SK-N-SH treated with all-trans-retinoic acid at 6 μM for 48 hours (cell line): ENCODE results near the gene ADAM19.

Source experiments
- ATAC-seq: fragments of 200-7000 bp; cut with Tn5 transposase; 3 replicates; pipeline ENCODE4 v1.9.1; 2020; ENCODE audit warnings: mild to moderate bottlenecking, moderate library complexity
- ARNTL ChIP-seq: fragments of 450-650 bp; formaldehyde crosslinking; IDR thresholded peaks from 2 replicates; pipeline ENCODE4 v1.5.0; 2020; ENCODE audit warnings: low read depth, mild to moderate bottlenecking, moderate library complexity, borderline replicate concordance
- BACH2 ChIP-seq: fragments of 250-450 bp; sonication (Bioruptor Pico); IDR thresholded peaks from 2 replicates; pipeline ENCODE4 v1.9.0; 2021; ENCODE audit warnings: mild to moderate bottlenecking, borderline replicate concordance
- CSDC2 ChIP-seq: fragments of 250-450 bp; sonication (Bioruptor Pico); IDR thresholded peaks from 2 replicates; pipeline ENCODE4 v1.5.0; 2020; ENCODE audit warnings: mild to moderate bottlenecking, moderate library complexity
- CSRNP3 ChIP-seq: fragments of 250-450 bp; sonication (Bioruptor Pico); IDR thresholded peaks from 2 replicates; pipeline ENCODE4 v1.5.1; 2021; ENCODE audit warnings: mild to moderate bottlenecking, moderate library complexity
- ESRRG ChIP-seq: fragments of 250-450 bp; sonication (Bioruptor Pico); IDR thresholded peaks from 2 replicates; pipeline ENCODE4 v1.6.1; 2021; ENCODE audit warnings: mild to moderate bottlenecking
- GLIS3 ChIP-seq: fragments of 250-450 bp; sonication (Bioruptor Pico); IDR thresholded peaks from 2 replicates; pipeline ENCODE4 v1.5.0; 2020; ENCODE audit warnings: mild to moderate bottlenecking, moderate library complexity
- ISL1 ChIP-seq: fragments of 250-450 bp; sonication (Bioruptor Pico); IDR thresholded peaks from 2 replicates; pipeline ENCODE4 v2.1.2; 2022; ENCODE audit warnings: mild to moderate bottlenecking, moderate library complexity
- OSR1 ChIP-seq: fragments of 250-450 bp; sonication (Bioruptor Pico); IDR thresholded peaks from 2 replicates; pipeline ENCODE4 v1.8.0; 2022; ENCODE audit warnings: moderate library complexity, mild to moderate bottlenecking, inconsistent platforms
- PPARA ChIP-seq: fragments of 250-450 bp; sonication (Bioruptor Pico); IDR thresholded peaks from 2 replicates; pipeline ENCODE4 v1.5.0; 2020; ENCODE audit warnings: mild to moderate bottlenecking, borderline replicate concordance
- RARB ChIP-seq: fragments of 250-450 bp; sonication (Bioruptor Pico); IDR thresholded peaks from 2 replicates; pipeline ENCODE4 v1.8.0; 2021; ENCODE audit warnings: mild to moderate bottlenecking, moderate library complexity
- SNAI2 ChIP-seq: fragments of 250-450 bp; sonication (Bioruptor Pico); IDR thresholded peaks from 2 replicates; pipeline ENCODE4 v1.5.0; 2020; ENCODE audit warnings: mild to moderate bottlenecking, moderate library complexity
- TOX ChIP-seq: fragments of 250-450 bp; sonication (Bioruptor Pico); IDR thresholded peaks from 2 replicates; pipeline ENCODE4 v1.8.0; 2021; ENCODE audit warnings: mild to moderate bottlenecking, moderate library complexity, borderline replicate concordance
- ZC3H10 ChIP-seq: fragments of 250-450 bp; sonication (Bioruptor Pico); IDR thresholded peaks from 2 replicates; pipeline ENCODE4 v1.5.1; 2021; ENCODE audit warnings: mild to moderate bottlenecking, moderate library complexity
- ZFP3 ChIP-seq: fragments of 250-450 bp; sonication (Bioruptor Pico); IDR thresholded peaks from 2 replicates; pipeline ENCODE4 v1.5.0; 2020; ENCODE audit warnings: mild to moderate bottlenecking, moderate library complexity
- ZFP30 ChIP-seq: fragments of 450-650 bp; formaldehyde crosslinking; IDR thresholded peaks from 2 replicates; pipeline ENCODE4 v1.5.0; 2022; ENCODE audit warnings: mild to moderate bottlenecking, moderate library complexity
- ZNF565 ChIP-seq: fragments of 450-650 bp; formaldehyde crosslinking; conservative IDR thresholded peaks from 2 replicates; pipeline ENCODE4 v1.5.0; 2020; ENCODE audit warnings: low read depth, mild to moderate bottlenecking, moderate library complexity
- ZNF70 ChIP-seq: fragments of 450-650 bp; formaldehyde crosslinking; IDR thresholded peaks from 2 replicates; pipeline ENCODE4 v1.5.0; 2020; ENCODE audit warnings: mild to moderate bottlenecking, moderate library complexity
- ZNF8 ChIP-seq: fragments of 450-650 bp; formaldehyde crosslinking; IDR thresholded peaks from 2 replicates; pipeline ENCODE4 v1.5.0; 2020; ENCODE audit warnings: mild to moderate bottlenecking, moderate library complexity
- TF ChIP-seq, protein P1 (sequence below): fragments of 250-450 bp; sonication (Bioruptor Pico); IDR thresholded peaks from 2 replicates; pipeline ENCODE4 v1.5.1; 2020; ENCODE audit warnings: low read depth, mild to moderate bottlenecking, moderate library complexity
- TF ChIP-seq, protein P2 (sequence below): fragments of 250-450 bp; sonication (Bioruptor Pico); IDR thresholded peaks from 2 replicates; pipeline ENCODE4 v1.8.0; 2021; ENCODE audit warnings: low read depth, mild to moderate bottlenecking, moderate library complexity, borderline replicate concordance
- TF ChIP-seq, protein P3 (sequence below): fragments of 250-450 bp; sonication (Bioruptor Pico); IDR thresholded peaks from 2 replicates; pipeline ENCODE4 v1.8.0; 2020; ENCODE audit warnings: mild to moderate bottlenecking, moderate library complexity, borderline replicate concordance

The ADAM19 gene

DNA sequence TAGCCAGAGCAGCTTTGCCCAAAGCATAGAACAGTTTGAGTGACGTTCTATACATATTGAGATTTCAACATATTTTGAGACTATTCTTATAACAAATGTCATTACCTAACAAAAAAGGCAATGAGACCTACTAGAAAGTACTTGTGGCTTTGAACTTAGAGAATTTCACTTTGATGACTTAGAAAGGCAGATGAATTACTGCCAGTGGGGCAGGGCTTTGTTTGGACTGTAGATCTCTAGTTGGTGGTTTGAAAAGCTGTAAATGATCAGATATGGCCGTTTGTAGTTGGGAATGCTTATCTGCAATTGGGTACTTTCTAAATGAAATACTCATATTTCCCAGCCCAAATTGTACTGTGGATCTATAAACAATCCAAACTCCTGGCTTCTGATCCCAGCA is 48.6 kb upstream of the ADAM19 start (continued):
- TF ChIP-seq, protein P1, sequence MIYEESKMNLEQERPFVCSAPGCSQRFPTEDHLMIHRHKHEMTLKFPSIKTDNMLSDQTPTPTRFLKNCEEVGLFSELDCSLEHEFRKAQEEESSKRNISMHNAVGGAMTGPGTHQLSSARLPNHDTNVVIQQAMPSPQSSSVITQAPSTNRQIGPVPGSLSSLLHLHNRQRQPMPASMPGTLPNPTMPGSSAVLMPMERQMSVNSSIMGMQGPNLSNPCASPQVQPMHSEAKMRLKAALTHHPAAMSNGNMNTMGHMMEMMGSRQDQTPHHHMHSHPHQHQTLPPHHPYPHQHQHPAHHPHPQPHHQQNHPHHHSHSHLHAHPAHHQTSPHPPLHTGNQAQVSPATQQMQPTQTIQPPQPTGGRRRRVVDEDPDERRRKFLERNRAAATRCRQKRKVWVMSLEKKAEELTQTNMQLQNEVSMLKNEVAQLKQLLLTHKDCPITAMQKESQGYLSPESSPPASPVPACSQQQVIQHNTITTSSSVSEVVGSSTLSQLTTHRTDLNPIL: no peak

- no peak for TF ChIP-seq ZFP30 (CRISPR knock-in tag)
- no peak for TF ChIP-seq GLIS3 (CRISPR knock-in tag)
- no peak for TF ChIP-seq PPARA
- no peak for TF ChIP-seq ZC3H10 (CRISPR knock-in tag)
- TF ChIP-seq RARB: no peak
- TF ChIP-seq ISL1 (CRISPR knock-in tag): no peak
- no peak for TF ChIP-seq ZFP3 (CRISPR knock-in tag)
- TF ChIP-seq BACH2: no peak
- TF ChIP-seq CSDC2 (CRISPR knock-in tag): no peak
- no peak for TF ChIP-seq TOX
- TF ChIP-seq ZNF70: no peak
- no peak for TF ChIP-seq ARNTL (CRISPR knock-in tag)
- no peak for TF ChIP-seq ESRRG (CRISPR knock-in tag)
- TF ChIP-seq, protein P2, sequence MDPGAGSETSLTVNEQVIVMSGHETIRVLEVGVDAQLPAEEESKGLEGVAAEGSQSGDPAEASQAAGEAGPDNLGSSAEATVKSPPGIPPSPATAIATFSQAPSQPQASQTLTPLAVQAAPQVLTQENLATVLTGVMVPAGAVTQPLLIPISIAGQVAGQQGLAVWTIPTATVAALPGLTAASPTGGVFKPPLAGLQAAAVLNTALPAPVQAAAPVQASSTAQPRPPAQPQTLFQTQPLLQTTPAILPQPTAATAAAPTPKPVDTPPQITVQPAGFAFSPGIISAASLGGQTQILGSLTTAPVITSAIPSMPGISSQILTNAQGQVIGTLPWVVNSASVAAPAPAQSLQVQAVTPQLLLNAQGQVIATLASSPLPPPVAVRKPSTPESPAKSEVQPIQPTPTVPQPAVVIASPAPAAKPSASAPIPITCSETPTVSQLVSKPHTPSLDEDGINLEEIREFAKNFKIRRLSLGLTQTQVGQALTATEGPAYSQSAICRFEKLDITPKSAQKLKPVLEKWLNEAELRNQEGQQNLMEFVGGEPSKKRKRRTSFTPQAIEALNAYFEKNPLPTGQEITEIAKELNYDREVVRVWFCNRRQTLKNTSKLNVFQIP (CRISPR knock-in tag): no peak
- TF ChIP-seq OSR1 (CRISPR knock-in tag): no peak
- TF ChIP-seq CSRNP3 (CRISPR knock-in tag): no peak
- no peak for TF ChIP-seq SNAI2 (CRISPR knock-in tag)
- TF ChIP-seq, protein P3, sequence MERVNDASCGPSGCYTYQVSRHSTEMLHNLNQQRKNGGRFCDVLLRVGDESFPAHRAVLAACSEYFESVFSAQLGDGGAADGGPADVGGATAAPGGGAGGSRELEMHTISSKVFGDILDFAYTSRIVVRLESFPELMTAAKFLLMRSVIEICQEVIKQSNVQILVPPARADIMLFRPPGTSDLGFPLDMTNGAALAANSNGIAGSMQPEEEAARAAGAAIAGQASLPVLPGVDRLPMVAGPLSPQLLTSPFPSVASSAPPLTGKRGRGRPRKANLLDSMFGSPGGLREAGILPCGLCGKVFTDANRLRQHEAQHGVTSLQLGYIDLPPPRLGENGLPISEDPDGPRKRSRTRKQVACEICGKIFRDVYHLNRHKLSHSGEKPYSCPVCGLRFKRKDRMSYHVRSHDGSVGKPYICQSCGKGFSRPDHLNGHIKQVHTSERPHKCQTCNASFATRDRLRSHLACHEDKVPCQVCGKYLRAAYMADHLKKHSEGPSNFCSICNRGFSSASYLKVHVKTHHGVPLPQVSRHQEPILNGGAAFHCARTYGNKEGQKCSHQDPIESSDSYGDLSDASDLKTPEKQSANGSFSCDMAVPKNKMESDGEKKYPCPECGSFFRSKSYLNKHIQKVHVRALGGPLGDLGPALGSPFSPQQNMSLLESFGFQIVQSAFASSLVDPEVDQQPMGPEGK (CRISPR knock-in tag): no peak
- TF ChIP-seq ZNF8 (CRISPR knock-in tag): no peak
- no peak for ATAC-seq
Measured at GRCh38 chr5:157620776-157621175, 45.2 kb upstream of the ADAM19 start.

DNA sequence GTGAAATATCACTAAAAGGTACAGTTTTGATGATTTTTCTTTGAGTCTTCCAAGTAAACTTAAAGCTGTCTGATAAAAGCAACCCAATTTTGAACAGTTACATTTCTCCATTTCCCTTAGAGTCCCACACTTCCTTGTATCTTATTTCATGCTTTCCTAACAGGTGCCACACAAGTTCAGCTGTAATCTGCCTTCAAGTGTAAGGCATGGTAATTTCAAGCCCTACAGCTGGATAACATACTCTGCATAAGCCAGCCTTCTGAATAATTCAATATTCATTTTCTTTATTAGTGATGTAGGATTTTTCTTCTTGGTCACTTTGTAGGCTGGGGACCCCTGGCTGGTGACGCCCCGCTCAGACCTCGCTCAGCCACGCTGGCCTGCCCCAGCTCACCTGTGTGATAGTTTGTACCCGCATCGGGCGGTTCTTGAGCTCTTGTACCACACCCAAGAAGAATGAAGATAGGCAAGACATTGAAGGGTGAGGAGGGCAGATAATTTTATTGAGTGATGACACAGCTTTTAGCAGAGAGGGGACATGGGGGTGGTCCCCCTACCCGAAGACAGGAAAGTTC is 42.7 kb upstream of the ADAM19 start:
- ATAC-seq: no peak
- TF ChIP-seq ZNF565 (no peak), ARNTL (CRISPR knock-in tag) (no peak), PPARA (no peak), OSR1 (CRISPR knock-in tag) (no peak), RARB (no peak), ESRRG (CRISPR knock-in tag) (no peak), CSDC2 (CRISPR knock-in tag) (no peak), SNAI2 (CRISPR knock-in tag) (no peak), ZNF8 (CRISPR knock-in tag) (no peak), ISL1 (CRISPR knock-in tag) (no peak), CSRNP3 (CRISPR knock-in tag) (no peak), ZFP3 (CRISPR knock-in tag) (no peak), GLIS3 (CRISPR knock-in tag) (no peak)
- TF ChIP-seq, protein P2 (CRISPR knock-in tag): no peak
- TF ChIP-seq, protein P3 (CRISPR knock-in tag): no peak
- TF ChIP-seq, protein P1: no peak
